Tibial artery (tissue), 4 donors: ENCODE measurements around the gene NGFR.
"Not testable (repeated sequence)": the region's sequence is repeated elsewhere in the genome, so short reads cannot be mapped to it uniquely, and the experiment has no call there.

Experiments
- DNase-seq, 2 donors: peaks; one replicate each; pipeline ENCODE4 v3.0.0-alpha.2; 2019
- H3K27ac ChIP-seq, 2 donors: fragments of 200-600 bp; sonication (generic) in 1 of 2; 1 replicate in 1 of 2; 2 replicates in 1 of 2; pipeline ENCODE4 v1.5.1; 2018 to 2019; ENCODE audit warnings: mild to moderate bottlenecking in 1 of 2
- H3K27me3 ChIP-seq, 2 donors: fragments of 200-600 bp; sonication (generic) in 1 of 2; one replicate each; pipeline versions ENCODE4 v1.5.1 to v1.6.0; 2016 to 2019
- H3K36me3 ChIP-seq, 3 donors: fragments of 200-600 bp; sonication (generic) in 2 of 3; one replicate each; pipeline ENCODE4 v1.5.1; 2016 to 2019; ENCODE audit warnings: mild to moderate bottlenecking in 2 of 3
- H3K4me1 ChIP-seq, 4 donors: fragments of 200-600 bp; sonication (generic) in 2 of 4; 1 replicate in 3 of 4; 2 replicates in 1 of 4; pipeline ENCODE4 v1.5.1; 2016 to 2019
- H3K4me3 ChIP-seq, 2 donors: fragments of 200-600 bp; sonication (generic) in 1 of 2; 1 replicate in 1 of 2; 2 replicates in 1 of 2; pipeline ENCODE4 v1.5.1; 2018 to 2019; ENCODE audit warnings: mild to moderate bottlenecking in 2 of 2
- H3K9me3 ChIP-seq, 3 donors: fragments of 200-600 bp; sonication (generic) in 1 of 3; one replicate each; pipeline ENCODE4 v1.5.1; 2016 to 2019
- intact Hi-C: fragments of 100-400 bp; cut with DNase I; formaldehyde crosslinking; loops from one replicate; pipeline ENCODE4 v1.15.0; 2023; ENCODE audit warnings: low total_unique reads
- TF ChIP-seq, protein P1 (sequence below), 2 experiments: fragments of 200-600 bp in 1 of 2; fragments of 450-650 bp in 1 of 2; IDR thresholded peaks; one replicate each; pipeline ENCODE4 v1.5.1; 2017 to 2019; ENCODE audit warnings: antibody characterized with exemption in 2 of 2, mild to moderate bottlenecking in 1 of 2, moderate library complexity in 1 of 2

The NGFR gene

DNA sequence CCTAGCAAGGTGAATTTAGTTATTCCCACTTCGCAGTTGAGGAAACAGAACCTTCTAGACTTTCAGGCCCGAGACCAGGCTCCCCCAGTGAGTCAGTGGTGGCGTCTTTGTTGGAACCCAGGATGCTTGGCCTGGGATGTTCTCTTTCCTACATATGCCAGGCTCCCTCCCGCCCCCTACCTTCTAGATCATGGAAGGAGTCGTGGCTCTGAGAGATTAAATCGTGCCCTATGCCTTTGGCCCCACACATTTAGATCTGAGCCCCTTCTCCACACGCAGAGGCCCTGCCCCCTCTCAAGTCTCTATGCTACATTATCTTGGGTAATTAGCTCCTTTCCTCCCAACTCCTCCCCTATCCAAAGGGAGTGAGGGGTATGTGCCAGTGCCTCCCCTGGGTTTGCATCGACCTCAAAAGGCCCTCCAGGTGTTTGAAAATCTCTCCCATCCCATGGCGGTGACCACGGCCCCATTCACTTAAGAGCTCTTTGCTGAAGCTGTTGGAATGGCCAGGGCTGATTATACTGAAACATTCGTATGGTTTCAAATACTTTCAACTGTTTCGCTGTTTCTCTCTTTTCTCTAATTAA lies 3.0 kb downstream of the NGFR start:
- Histone ChIP-seq H3K4me3 (peak overlapping the region in 1 of 2 donors; percentile 63), H3K36me3 (no peaks in the 10 kb centered on the region)

DNA sequence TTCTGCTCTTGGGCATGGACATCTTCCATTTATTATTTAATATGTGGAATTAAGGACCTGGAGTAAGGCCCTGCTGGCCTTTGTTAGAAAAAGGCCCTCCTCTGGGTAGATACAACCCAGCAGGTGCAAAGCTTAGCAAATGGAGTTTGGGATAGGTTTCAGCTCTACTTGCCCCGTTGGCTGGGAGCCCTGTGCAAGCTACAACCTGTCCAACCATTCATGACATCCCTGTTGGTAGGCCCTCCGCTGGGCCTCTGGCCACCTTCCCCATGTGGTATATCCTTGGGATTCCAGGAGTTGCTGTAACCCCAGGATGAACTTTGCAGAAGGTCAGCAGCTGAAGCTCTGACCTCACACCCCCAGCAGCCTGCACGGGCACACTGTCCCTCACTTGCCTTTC lies 6.4 kb downstream of the NGFR start:
- peaks cover 0 to 54% of the 10 kb centered on the region in 2 donors for H3K27me3 ChIP-seq
- no peak for DNase-seq
- H3K9me3 ChIP-seq = no peaks in the 10 kb centered on the region
- intact Hi-C loops = loop anchor here (10.0 kb wide), 1 partner anchor 203 kb away; the partner anchor contains the start of gene SLC35B1
- no peaks in the 10 kb centered on the region for H3K36me3 ChIP-seq
- no peak overlapping the region for H3K4me3 ChIP-seq
- peaks cover 0 to 18% (median 18%) of the 10 kb centered on the region in 4 donors for H3K4me1 ChIP-seq
- TF ChIP-seq, protein P1, sequence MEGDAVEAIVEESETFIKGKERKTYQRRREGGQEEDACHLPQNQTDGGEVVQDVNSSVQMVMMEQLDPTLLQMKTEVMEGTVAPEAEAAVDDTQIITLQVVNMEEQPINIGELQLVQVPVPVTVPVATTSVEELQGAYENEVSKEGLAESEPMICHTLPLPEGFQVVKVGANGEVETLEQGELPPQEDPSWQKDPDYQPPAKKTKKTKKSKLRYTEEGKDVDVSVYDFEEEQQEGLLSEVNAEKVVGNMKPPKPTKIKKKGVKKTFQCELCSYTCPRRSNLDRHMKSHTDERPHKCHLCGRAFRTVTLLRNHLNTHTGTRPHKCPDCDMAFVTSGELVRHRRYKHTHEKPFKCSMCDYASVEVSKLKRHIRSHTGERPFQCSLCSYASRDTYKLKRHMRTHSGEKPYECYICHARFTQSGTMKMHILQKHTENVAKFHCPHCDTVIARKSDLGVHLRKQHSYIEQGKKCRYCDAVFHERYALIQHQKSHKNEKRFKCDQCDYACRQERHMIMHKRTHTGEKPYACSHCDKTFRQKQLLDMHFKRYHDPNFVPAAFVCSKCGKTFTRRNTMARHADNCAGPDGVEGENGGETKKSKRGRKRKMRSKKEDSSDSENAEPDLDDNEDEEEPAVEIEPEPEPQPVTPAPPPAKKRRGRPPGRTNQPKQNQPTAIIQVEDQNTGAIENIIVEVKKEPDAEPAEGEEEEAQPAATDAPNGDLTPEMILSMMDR (IDR thresholded peaks at IDR 0.05) = no peak
- no peak overlapping the region for H3K27ac ChIP-seq

More for the DNA sequence above, 3.0 kb downstream of the NGFR start:
- H3K27me3 ChIP-seq = peaks cover 0 to 33% of the 10 kb centered on the region in 2 donors
- intact Hi-C loops = loop anchor here (5.0 kb wide), 1 partner anchor 59 kb away; no protein-coding TSS in a partner anchor
- TF ChIP-seq, protein P1 (IDR thresholded peaks at IDR 0.05) = no peak
- peak overlapping the region; percentile 39 to 57 for H3K27ac ChIP-seq
- peaks cover 0 to 39% (median 34%) of the 10 kb centered on the region in 4 donors for H3K4me1 ChIP-seq
- DNase-seq = no peak
- no peaks in the 10 kb centered on the region for H3K9me3 ChIP-seq

DNA sequence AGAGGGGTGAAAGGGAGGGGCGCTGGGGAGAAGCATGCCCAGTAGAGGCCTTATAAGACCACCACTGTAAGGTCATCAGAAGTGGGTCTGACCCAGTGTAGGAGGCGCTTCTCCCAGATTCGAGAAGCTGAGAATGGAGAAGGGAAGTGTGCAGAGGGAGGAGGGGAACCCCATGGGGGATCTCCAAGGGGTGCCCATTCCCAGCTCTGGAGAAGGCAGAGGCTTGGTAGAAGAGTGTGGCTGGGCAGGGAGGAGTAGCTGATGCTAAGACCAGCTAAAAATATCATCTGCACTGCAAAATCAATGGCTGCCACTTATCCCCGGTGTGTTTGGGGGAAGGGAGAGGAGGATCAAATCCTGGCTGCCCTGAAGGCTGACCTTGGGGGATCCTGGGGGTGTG lies 7.2 kb downstream of the NGFR start:
- Histone ChIP-seq H3K27me3 (peaks cover 0 to 55% of the 10 kb centered on the region in 2 donors), H3K9me3 (no peaks in the 10 kb centered on the region), H3K4me1 (peaks cover 0 to 11% (median 10%) of the 10 kb centered on the region in 4 donors), H3K36me3 (no peaks in the 10 kb centered on the region), H3K27ac (no peak overlapping the region), H3K4me3 (no peak overlapping the region)
- DNase-seq = no peak
- TF ChIP-seq, protein P1 (IDR thresholded peaks at IDR 0.05) = no peak
- intact Hi-C loops = loop anchor here (10.0 kb wide), 1 partner anchor 203 kb away; the partner anchor contains the start of gene SLC35B1

DNA sequence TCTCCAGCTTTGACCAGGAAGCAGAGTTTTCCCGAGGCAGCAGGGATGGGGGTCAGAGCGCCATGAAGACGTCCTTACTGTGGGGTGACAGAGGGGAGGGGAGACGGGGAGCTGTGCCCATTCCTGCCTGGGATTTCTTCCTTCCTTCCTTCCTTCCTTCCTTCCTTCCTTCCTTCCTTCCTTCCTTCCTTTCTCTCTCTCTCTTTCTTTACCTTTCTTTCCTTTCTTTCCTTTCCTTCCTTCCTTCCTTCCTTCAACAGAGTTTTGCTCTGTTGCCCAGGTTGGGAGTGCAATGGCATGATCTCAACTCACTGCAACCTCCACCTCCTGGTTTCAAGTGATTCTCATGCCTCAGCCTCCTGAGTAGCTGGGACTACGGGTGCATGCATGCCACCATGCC lies 7.6 kb downstream of the NGFR start:
- H3K4me3 ChIP-seq, DNase-seq, H3K4me1 ChIP-seq, H3K9me3 ChIP-seq, H3K27ac ChIP-seq, H3K36me3 ChIP-seq: not testable (repeated sequence)
- H3K27me3 ChIP-seq = peaks cover 0 to 59% of the 10 kb centered on the region in 2 donors
- intact Hi-C loops = loop anchor here (10.0 kb wide), 1 partner anchor 202 kb away; the partner anchor contains the start of gene SLC35B1

DNA sequence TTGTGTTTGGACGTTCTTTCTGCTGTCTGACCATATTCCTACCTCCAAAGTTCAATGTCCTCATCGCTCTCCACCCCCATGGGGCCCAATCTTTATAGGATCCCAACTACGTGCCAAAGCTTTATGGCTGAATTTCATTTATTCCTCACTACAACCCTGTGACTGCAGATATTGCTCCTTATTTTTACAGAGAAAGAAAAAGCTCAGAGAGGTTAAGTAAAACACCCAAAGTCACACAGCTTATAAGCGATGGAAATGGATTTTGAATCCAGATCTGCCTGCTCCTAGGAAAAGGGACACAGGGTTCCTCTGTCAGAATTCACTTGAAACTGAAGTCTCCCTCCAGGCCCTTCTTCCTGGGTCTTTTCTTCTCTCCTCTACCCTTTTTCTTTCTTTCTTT lies 9.3 kb downstream of the NGFR start:
- H3K27ac ChIP-seq = no peak overlapping the region
- peaks cover 0 to 16% (median 0%) of the 10 kb centered on the region in 4 donors for H3K4me1 ChIP-seq
- H3K4me3 ChIP-seq = no peak overlapping the region
- H3K36me3 ChIP-seq = no peaks in the 10 kb centered on the region
- peaks cover 0 to 62% of the 10 kb centered on the region in 2 donors for H3K27me3 ChIP-seq
- no peak for DNase-seq
- no peaks in the 10 kb centered on the region for H3K9me3 ChIP-seq
- TF ChIP-seq, protein P1 (IDR thresholded peaks at IDR 0.05) = no peak
- intact Hi-C loops = loop anchor here (10.0 kb wide), 1 partner anchor 200 kb away; the partner anchor contains the start of gene SLC35B1

DNA sequence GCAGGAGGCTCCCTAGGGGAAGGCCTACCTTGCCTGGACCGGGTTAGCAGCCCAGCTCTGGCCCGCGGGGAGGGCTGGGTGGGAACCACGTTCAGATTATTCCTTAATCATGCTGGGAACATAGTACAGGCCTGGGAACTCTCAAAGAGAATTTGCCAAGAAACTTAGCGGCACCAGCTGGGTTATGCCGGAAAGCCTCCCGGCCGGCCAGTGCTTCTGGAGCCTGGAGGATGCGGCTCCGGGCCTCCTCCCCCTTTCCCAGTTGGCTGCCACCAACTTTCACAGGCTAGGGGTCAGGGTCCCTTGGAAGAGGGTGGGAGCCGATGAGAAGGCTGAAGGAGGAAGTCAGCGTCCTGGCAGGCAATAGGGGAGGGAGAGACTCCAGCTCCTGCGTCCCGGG lies 10.8 kb downstream of the NGFR start:
- TF ChIP-seq, protein P1 (IDR thresholded peaks at IDR 0.05) = no peak
- Histone ChIP-seq H3K27me3 (peaks cover 0 to 54% of the 10 kb centered on the region in 2 donors), H3K36me3 (peaks cover 0 to 7% (median 0%) of the 10 kb centered on the region in 3 donors), H3K27ac (no peak overlapping the region), H3K9me3 (no peaks in the 10 kb centered on the region), H3K4me3 (no peak overlapping the region), H3K4me1 (peaks cover 0 to 16% (median 0%) of the 10 kb centered on the region in 4 donors)
- DNase-seq = no peak
- intact Hi-C loops = loop anchor here (10.0 kb wide), 1 partner anchor 199 kb away; the partner anchor contains the start of gene SLC35B1
